Testis (tissue), 3 donors: Measurements from ENCODE around the gene BBS5. TPM values are rescaled to one million over a fixed set of nuclear protein-coding genes. Genes with fewer than 3 reads are reported as not detected.

ENCODE experiments used
- DNase-seq: peaks from one replicate; pipeline ENCODE4 v3.0.0-alpha.2; 2019
- H3K27ac ChIP-seq, 2 donors: fragments of 200-600 bp; sonication (generic); one replicate each; pipeline ENCODE4 v1.5.1; 2019
- H3K27me3 ChIP-seq: fragments of 200-600 bp; sonication (generic); one replicate; pipeline ENCODE4 v1.5.1; 2019
- H3K36me3 ChIP-seq: fragments of 200-600 bp; sonication (generic); one replicate; pipeline ENCODE4 v1.5.1; 2017; ENCODE audit warnings: low read depth; ENCODE audit errors: missing control alignments
- H3K4me1 ChIP-seq: fragments of 200-600 bp; sonication (generic); one replicate; pipeline ENCODE4 v1.5.1; 2019
- H3K4me3 ChIP-seq, 2 donors: fragments of 200-600 bp; sonication (generic); one replicate each; pipeline ENCODE4 v1.5.1; 2017 to 2019
- H3K9me3 ChIP-seq: fragments of 200-600 bp; sonication (generic); one replicate; pipeline ENCODE4 v1.5.1; 2017
- POLR2A ChIP-seq: fragments of 450-650 bp; IDR thresholded peaks from one replicate; pipeline ENCODE4 v1.6.1; 2017; ENCODE audit warnings: antibody characterized with exemption, mild to moderate bottlenecking, moderate library complexity
- WGBS, 2 donors: methylation state at CpG; one replicate each; pipeline ENCODE4 v1.1.5; 2018; 5-methylcytosine and 5-hydroxymethylcytosine counted together
- intact Hi-C: fragments of 100-400 bp; cut with DNase I; formaldehyde crosslinking; loops from one replicate; pipeline ENCODE4 v1.15.1; 2023; ENCODE audit warnings: low total_unique reads
- polyA plus RNA-seq: library from polyadenylated mRNA; stranded (reverse); fragments of 350-450 nt; fragmentation: Illumina TruSeq; extraction: RNeasy Lipid Tissue Mini Kit (QIAGEN cat#74804); gene quantifications from one replicate; pipeline ENCODE4 v1.2.3, GENCODE V29; 2014; ENCODE audit warnings: low read depth, low replicate concordance; ENCODE audit not compliant: insufficient read depth
- total RNA-seq, 2 donors: library from RNA; depleted of rRNA; stranded (reverse); fragments of >200 nt; gene quantifications; one replicate each; pipeline ENCODE4 v1.2.3, GENCODE V29; 2016
- TF ChIP-seq, protein P1 (sequence below), 3 experiments: fragments of 450-650 bp in 2 of 3; fragments of 200-600 bp in 1 of 3; sonication (generic) in 1 of 3; IDR thresholded peaks; one replicate each; pipeline ENCODE4 v1.5.1; 2016 to 2019; ENCODE audit warnings: antibody characterized with exemption in 3 of 3, mild to moderate bottlenecking in 2 of 3, moderate library complexity in 1 of 3

BBS5 gene
- total and polyA plus RNA-seq, 3 donors from 2014 or later, result 14.1 to 23.6 (median 14.6) TPM

DNA sequence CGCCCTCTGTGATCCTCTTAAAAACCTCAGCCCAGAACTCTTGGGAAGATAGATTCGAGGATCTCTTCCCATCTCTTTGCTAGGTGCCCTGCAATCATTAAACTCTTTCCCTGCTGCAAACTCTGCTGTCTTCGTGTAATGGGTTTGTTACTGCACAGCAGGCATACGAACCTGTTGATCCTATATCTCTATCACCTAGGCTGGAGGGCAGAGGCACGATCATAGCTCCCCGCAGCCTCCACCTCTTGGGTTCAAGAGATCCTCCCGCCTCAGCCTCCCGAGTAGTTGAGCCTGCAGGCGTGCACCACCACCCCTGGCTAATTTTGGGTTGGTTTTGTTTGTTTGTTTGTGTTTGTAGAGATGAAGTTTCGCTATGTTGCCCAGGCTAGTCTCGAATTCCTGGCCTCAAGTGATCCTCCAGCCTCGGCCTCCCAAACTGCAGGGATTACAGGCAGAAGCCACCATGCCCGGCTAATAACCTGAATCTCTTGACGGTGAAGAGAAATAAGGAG, 493 bp upstream of the BBS5 start:
- peak overlapping the region; percentile 9 to 65 for H3K27ac ChIP-seq
- H3K36me3 ChIP-seq, result no peaks in the 10 kb centered on the region
- peaks cover 11% of the 10 kb centered on the region for H3K4me1 ChIP-seq
- 47 to 50% methylated on average over 14 of the region's 14 CpGs for WGBS, 2 donors
- no peaks in the 10 kb centered on the region for H3K9me3 ChIP-seq
- peak overlapping the region; percentile 72 to 81 for H3K4me3 ChIP-seq
- intact Hi-C loops, result no loop called here
- H3K27me3 ChIP-seq, result no peaks in the 10 kb centered on the region
- TF ChIP-seq, protein P1, sequence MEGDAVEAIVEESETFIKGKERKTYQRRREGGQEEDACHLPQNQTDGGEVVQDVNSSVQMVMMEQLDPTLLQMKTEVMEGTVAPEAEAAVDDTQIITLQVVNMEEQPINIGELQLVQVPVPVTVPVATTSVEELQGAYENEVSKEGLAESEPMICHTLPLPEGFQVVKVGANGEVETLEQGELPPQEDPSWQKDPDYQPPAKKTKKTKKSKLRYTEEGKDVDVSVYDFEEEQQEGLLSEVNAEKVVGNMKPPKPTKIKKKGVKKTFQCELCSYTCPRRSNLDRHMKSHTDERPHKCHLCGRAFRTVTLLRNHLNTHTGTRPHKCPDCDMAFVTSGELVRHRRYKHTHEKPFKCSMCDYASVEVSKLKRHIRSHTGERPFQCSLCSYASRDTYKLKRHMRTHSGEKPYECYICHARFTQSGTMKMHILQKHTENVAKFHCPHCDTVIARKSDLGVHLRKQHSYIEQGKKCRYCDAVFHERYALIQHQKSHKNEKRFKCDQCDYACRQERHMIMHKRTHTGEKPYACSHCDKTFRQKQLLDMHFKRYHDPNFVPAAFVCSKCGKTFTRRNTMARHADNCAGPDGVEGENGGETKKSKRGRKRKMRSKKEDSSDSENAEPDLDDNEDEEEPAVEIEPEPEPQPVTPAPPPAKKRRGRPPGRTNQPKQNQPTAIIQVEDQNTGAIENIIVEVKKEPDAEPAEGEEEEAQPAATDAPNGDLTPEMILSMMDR (IDR thresholded peaks at IDR 0.05), result no peak
- TF ChIP-seq POLR2A, result no peak
- no peak for DNase-seq

DNA sequence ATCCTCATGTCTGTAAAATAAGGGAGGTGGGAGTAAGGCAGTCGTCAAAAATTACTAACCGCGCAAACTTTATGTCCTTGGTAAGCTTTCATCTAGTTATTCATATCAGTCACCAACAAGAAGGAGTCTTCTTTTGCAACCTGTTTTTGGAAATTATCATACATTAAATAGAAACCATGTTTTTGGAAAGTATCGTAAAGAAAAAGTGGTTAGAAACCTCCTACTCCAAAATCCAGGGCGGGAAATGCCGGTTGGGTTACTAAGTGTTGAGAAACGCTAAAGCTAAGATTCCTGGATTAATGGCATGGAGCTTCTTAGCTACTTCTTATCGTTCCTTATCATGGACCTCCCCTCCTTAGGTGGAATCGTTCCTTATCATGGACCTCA, 778 bp downstream of the BBS5 start:
- peak overlapping the region in 1 of 2 donors; percentile 65 for H3K27ac ChIP-seq
- H3K36me3 ChIP-seq, result no peaks in the 10 kb centered on the region
- DNase-seq, result no peak
- no peaks in the 10 kb centered on the region for H3K27me3 ChIP-seq
- intact Hi-C loops, result no loop called here
- no peaks in the 10 kb centered on the region for H3K9me3 ChIP-seq
- peak overlapping the region; percentile 72 to 81 for H3K4me3 ChIP-seq
- 10% methylated on average over 9 of the region's 9 CpGs for WGBS, 2 donors
- H3K4me1 ChIP-seq, result peaks cover 11% of the 10 kb centered on the region
- no peak for TF ChIP-seq POLR2A
- TF ChIP-seq, protein P1 (IDR thresholded peaks at IDR 0.05), result no peak

DNA sequence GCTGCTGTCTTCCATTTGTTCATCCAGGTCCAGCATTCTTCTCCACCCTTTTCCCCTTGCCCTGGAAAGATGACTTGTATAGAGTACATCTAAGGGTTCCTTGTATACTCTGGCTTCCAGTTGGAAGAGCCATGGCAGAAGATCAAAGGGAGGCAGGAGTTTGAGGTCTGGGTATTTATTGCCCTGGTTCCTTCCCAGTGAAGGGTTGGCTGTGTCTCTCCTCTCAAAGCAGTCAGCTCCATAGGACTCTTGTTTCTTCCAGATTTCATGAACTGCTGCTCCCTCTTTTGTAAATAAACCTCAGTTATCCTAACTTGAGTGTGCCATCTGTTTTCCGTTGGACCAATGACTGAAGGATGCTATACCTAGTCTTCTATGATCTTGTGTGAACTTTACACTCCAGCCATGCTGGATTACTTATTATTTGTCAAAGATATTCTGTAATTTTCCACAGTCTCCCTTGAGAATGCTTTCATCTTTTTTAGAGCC, 6.4 kb downstream of the BBS5 start:
- H3K27me3 ChIP-seq, result no peaks in the 10 kb centered on the region
- H3K4me3 ChIP-seq, result no peak overlapping the region
- intact Hi-C loops, result no loop called here
- no peaks in the 10 kb centered on the region for H3K36me3 ChIP-seq
- 96 to 100% methylated on average over 1 of the region's 1 CpG for WGBS, 2 donors
- H3K4me1 ChIP-seq, result peaks cover 4% of the 10 kb centered on the region
- H3K27ac ChIP-seq, result no peak overlapping the region
- TF ChIP-seq POLR2A, result no peak
- TF ChIP-seq, protein P1 (IDR thresholded peaks at IDR 0.05), result no peak
- H3K9me3 ChIP-seq, result no peaks in the 10 kb centered on the region
- DNase-seq, result no peak

DNA sequence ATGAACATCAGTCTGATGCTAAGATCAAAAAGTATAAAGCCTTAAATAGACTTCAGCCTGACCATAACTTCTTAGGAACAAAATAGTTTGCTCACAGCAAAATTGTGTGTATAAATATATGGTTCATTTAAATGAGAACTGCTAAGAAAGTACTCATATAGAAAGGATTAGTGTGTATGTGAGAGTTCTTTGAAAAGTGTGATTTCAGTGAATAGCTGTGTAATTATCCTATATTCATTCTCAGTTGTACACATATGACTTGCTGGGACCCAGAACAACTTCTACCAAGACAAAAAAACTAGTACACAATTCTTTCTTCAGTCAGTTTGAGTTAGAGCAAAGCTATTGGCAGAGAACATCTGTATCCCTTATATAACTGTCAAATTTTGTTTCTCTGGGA, 7.2 kb downstream of the BBS5 start:
- DNase-seq, result no peak
- no peak for TF ChIP-seq POLR2A
- TF ChIP-seq, protein P1 (IDR thresholded peaks at IDR 0.05), result no peak
- no peak overlapping the region for H3K4me3 ChIP-seq
- no peak overlapping the region for H3K27ac ChIP-seq
- no peaks in the 10 kb centered on the region for H3K4me1 ChIP-seq
- no peaks in the 10 kb centered on the region for H3K36me3 ChIP-seq
- no peaks in the 10 kb centered on the region for H3K27me3 ChIP-seq
- H3K9me3 ChIP-seq, result no peaks in the 10 kb centered on the region
- intact Hi-C loops, result no loop called here

DNA sequence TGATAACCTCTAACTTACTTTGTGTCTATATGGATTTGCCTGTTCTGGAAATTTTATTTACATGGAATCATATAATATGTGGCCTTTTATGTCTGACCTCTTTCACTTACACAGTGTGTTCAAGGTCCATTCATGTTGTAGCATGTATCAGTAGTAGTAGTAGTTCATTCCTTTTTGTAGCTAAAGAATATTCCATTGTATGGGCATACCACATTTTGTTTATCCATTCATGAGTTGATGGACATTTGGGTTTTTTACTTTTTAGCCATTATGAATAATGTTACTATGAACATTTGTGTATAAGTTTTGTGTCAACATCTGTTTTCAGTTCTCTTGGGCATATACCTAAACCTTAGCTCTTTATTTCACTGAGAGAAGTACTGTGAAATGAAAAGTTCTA, 11.5 kb downstream of the BBS5 start:
- no peak for DNase-seq
- no peak overlapping the region for H3K4me3 ChIP-seq
- intact Hi-C loops, result no loop called here
- H3K36me3 ChIP-seq, result no peaks in the 10 kb centered on the region
- H3K4me1 ChIP-seq, result no peaks in the 10 kb centered on the region
- H3K9me3 ChIP-seq, result no peaks in the 10 kb centered on the region
- no peak overlapping the region for H3K27ac ChIP-seq
- TF ChIP-seq, protein P1 (IDR thresholded peaks at IDR 0.05), result no peak
- H3K27me3 ChIP-seq, result no peaks in the 10 kb centered on the region
